HL-60 (cell line): ENCODE measurements around the gene UBE2V1.

Source experiments
- CTCF ChIP-seq: IDR thresholded peaks from one replicate; pipeline ENCODE4 v1.5.1; 2011; ENCODE audit warnings: low read length, control low read depth, inconsistent platforms; ENCODE audit not compliant: insufficient read depth
- GABPA ChIP-seq: IDR thresholded peaks from 2 replicates; pipeline ENCODE4 v1.6.1; 2012; ENCODE audit warnings: low read depth
- POLR2AphosphoS5 ChIP-seq: IDR thresholded peaks from 2 replicates; pipeline ENCODE4 v1.6.1; 2012; ENCODE audit warnings: low read depth
- SPI1 ChIP-seq: IDR thresholded peaks from 2 replicates; pipeline ENCODE4 v1.6.1; 2012; ENCODE audit warnings: low read depth, mild to moderate bottlenecking, borderline replicate concordance
- TF ChIP-seq, protein P1 (sequence below): IDR thresholded peaks from 2 replicates; pipeline ENCODE4 v1.6.1; 2012; ENCODE audit warnings: low read depth; ENCODE audit not compliant: insufficient replicate concordance

DNA sequence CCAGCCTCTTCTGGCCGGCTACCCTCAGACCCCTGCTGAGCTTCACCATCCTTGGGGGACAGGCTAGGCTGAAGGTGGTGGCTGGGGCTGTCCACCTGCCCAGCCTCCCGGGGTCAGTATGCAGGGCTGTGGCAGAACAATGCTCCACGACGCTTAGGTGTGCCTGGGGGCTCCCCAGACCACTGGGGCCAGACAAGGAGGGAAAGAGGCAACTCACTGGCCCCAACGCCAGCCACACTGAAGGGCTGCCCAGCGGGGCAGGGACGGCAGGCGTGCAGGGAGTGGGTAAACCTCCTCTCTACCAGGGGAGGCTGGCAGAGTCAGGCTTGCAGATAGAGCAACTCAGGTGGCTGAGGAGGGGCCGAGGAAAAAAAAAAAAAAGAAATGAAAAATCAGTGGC, 11.5 kb upstream of the UBE2V1 start:
- TF ChIP-seq, protein P1, sequence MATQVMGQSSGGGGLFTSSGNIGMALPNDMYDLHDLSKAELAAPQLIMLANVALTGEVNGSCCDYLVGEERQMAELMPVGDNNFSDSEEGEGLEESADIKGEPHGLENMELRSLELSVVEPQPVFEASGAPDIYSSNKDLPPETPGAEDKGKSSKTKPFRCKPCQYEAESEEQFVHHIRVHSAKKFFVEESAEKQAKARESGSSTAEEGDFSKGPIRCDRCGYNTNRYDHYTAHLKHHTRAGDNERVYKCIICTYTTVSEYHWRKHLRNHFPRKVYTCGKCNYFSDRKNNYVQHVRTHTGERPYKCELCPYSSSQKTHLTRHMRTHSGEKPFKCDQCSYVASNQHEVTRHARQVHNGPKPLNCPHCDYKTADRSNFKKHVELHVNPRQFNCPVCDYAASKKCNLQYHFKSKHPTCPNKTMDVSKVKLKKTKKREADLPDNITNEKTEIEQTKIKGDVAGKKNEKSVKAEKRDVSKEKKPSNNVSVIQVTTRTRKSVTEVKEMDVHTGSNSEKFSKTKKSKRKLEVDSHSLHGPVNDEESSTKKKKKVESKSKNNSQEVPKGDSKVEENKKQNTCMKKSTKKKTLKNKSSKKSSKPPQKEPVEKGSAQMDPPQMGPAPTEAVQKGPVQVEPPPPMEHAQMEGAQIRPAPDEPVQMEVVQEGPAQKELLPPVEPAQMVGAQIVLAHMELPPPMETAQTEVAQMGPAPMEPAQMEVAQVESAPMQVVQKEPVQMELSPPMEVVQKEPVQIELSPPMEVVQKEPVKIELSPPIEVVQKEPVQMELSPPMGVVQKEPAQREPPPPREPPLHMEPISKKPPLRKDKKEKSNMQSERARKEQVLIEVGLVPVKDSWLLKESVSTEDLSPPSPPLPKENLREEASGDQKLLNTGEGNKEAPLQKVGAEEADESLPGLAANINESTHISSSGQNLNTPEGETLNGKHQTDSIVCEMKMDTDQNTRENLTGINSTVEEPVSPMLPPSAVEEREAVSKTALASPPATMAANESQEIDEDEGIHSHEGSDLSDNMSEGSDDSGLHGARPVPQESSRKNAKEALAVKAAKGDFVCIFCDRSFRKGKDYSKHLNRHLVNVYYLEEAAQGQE, result no peak
- TF ChIP-seq CTCF (no peak), POLR2AphosphoS5 (no peak), GABPA (no peak), SPI1 (no peak)
